Central memory CD8-positive, alpha-beta T cell (primary cell): ENCODE results near the gene NANS.
"Not testable (repeated sequence)": the region's sequence is repeated elsewhere in the genome, so short reads cannot be mapped to it uniquely, and the experiment has no call there.

Experiments
- ATAC-seq: fragments of 150-1000 bp; cut with Tn5 transposase; replicated peaks from 2 replicates; pipeline ENCODE4 v1.10.0; 2022; ENCODE audit warnings: mild to moderate bottlenecking, moderate FRiP score, moderate number of reproducible peaks; ENCODE audit not compliant: poor library complexity, severe bottlenecking; ENCODE audit errors: extremely low read depth
- DNase-seq, 2 donors: peaks; one replicate each; pipeline ENCODE4 v3.0.0; 2021; ENCODE audit warnings: low spot score in 2 of 2
- H3K27ac Mint-ChIP-seq: one replicate; pipeline ENCODE4 v1.8.0; 2022; ENCODE audit warnings: low read depth, mild to moderate bottlenecking, moderate library complexity, mixed read lengths
- H3K27me3 Mint-ChIP-seq: one replicate; pipeline ENCODE4 v1.8.0; 2022; ENCODE audit warnings: mixed read lengths
- H3K36me3 Mint-ChIP-seq: one replicate; pipeline ENCODE4 v1.8.0; 2022; ENCODE audit warnings: mild to moderate bottlenecking, moderate library complexity, mixed read lengths; ENCODE audit not compliant: insufficient read depth
- H3K4me1 Mint-ChIP-seq: one replicate; pipeline ENCODE4 v1.8.0; 2022; ENCODE audit warnings: mixed read lengths
- H3K4me3 Mint-ChIP-seq: one replicate; pipeline ENCODE4 v1.8.0; 2022; ENCODE audit warnings: mild to moderate bottlenecking, moderate library complexity, mixed read lengths
- H3K9me3 Mint-ChIP-seq: one replicate; pipeline ENCODE4 v1.8.0; 2022; ENCODE audit warnings: mixed read lengths

NANS gene

GRCh38 chr9:98056269-98057137 lies at the start of gene NANS:
Gene NANS, plus strand, starts transcription at chr9:98056732. Its CDS starts 77 bp downstream, at chr9:98056809.
- H3K9me3 Mint-ChIP-seq, result no peaks in the 10 kb centered on the region
- H3K4me3 Mint-ChIP-seq, result peak within 1 kb of the TSS; percentile 92
- peak; percentile 94 for ATAC-seq
- peak within 1 kb of the TSS; percentile 95 for H3K27ac Mint-ChIP-seq
- no peaks in the 10 kb centered on the region for H3K27me3 Mint-ChIP-seq
- H3K4me1 Mint-ChIP-seq, result peaks cover 8% of the 10 kb centered on the region
- DNase-seq, result peak; percentile 77 to 81
- H3K36me3 Mint-ChIP-seq, result peaks cover 8% of the 10 kb centered on the region

GRCh38 chr9:98007251-98007928 lies 49.1 kb upstream of the NANS start:
- H3K27me3 Mint-ChIP-seq, result no peaks in the 10 kb centered on the region
- no peak overlapping the region for H3K4me3 Mint-ChIP-seq
- peaks cover 22% of the 10 kb centered on the region for H3K4me1 Mint-ChIP-seq
- peaks cover 75% of the 10 kb centered on the region for H3K36me3 Mint-ChIP-seq
- no peaks in the 10 kb centered on the region for H3K9me3 Mint-ChIP-seq
- ATAC-seq (no peak), DNase-seq (no peak)
- H3K27ac Mint-ChIP-seq, result no peak overlapping the region

GRCh38 chr9:98008764-98009163 lies 47.8 kb upstream of the NANS start:
- DNase-seq (no peak), ATAC-seq (no peak)
- Mint-ChIP-seq H3K4me3 (no peak overlapping the region), H3K4me1 (peaks cover 22% of the 10 kb centered on the region), H3K27me3 (no peaks in the 10 kb centered on the region), H3K27ac (no peak overlapping the region), H3K36me3 (peaks cover 86% of the 10 kb centered on the region), H3K9me3 (no peaks in the 10 kb centered on the region)

GRCh38 chr9:98009437-98009836 lies 47.1 kb upstream of the NANS start:
- Mint-ChIP-seq H3K4me3 (no peak overlapping the region), H3K9me3 (no peaks in the 10 kb centered on the region), H3K27me3 (no peaks in the 10 kb centered on the region), H3K27ac (peak overlapping the region; percentile 74), H3K4me1 (peaks cover 22% of the 10 kb centered on the region), H3K36me3 (peaks cover 86% of the 10 kb centered on the region)
- ATAC-seq (no peak), DNase-seq (no peak)

- Mint-ChIP-seq H3K36me3 (peaks cover 86% of the 10 kb centered on the region), H3K4me1 (peaks cover 18% of the 10 kb centered on the region), H3K4me3 (no peak overlapping the region), H3K27ac (peak overlapping the region; percentile 74), H3K9me3 (no peaks in the 10 kb centered on the region), H3K27me3 (no peaks in the 10 kb centered on the region)
- DNase-seq (no peak), ATAC-seq (no peak)
These were observed 46.6 kb upstream of the NANS start for GRCh38 chr9:98009936-98010335.

GRCh38 chr9:98010445-98010844 lies 46.1 kb upstream of the NANS start:
- no peak for ATAC-seq
- H3K27ac Mint-ChIP-seq, result no peak overlapping the region
- no peak overlapping the region for H3K4me3 Mint-ChIP-seq
- no peaks in the 10 kb centered on the region for H3K9me3 Mint-ChIP-seq
- H3K4me1 Mint-ChIP-seq, result peaks cover 16% of the 10 kb centered on the region
- no peak for DNase-seq
- H3K36me3 Mint-ChIP-seq, result peaks cover 86% of the 10 kb centered on the region
- no peaks in the 10 kb centered on the region for H3K27me3 Mint-ChIP-seq

GRCh38 chr9:98011122-98011521 lies 45.4 kb upstream of the NANS start:
- no peak for DNase-seq
- no peak overlapping the region for H3K27ac Mint-ChIP-seq
- H3K9me3 Mint-ChIP-seq, result no peaks in the 10 kb centered on the region
- no peak for ATAC-seq
- H3K27me3 Mint-ChIP-seq, result no peaks in the 10 kb centered on the region
- H3K4me3 Mint-ChIP-seq, result no peak overlapping the region
- peaks cover 85% of the 10 kb centered on the region for H3K36me3 Mint-ChIP-seq
- peaks cover 12% of the 10 kb centered on the region for H3K4me1 Mint-ChIP-seq

GRCh38 chr9:98016137-98016680 lies 40.3 kb upstream of the NANS start:
- peaks cover 2% of the 10 kb centered on the region for H3K4me1 Mint-ChIP-seq
- no peaks in the 10 kb centered on the region for H3K9me3 Mint-ChIP-seq
- peaks cover 61% of the 10 kb centered on the region for H3K36me3 Mint-ChIP-seq

GRCh38 chr9:98017306-98017705 lies 39.2 kb upstream of the NANS start:
- no peaks in the 10 kb centered on the region for H3K9me3 Mint-ChIP-seq
- no peak overlapping the region for H3K4me3 Mint-ChIP-seq
- no peaks in the 10 kb centered on the region for H3K4me1 Mint-ChIP-seq
- ATAC-seq (no peak), DNase-seq (no peak)
- H3K36me3 Mint-ChIP-seq, result peaks cover 51% of the 10 kb centered on the region
- H3K27ac Mint-ChIP-seq, result peak overlapping the region; percentile 58
- no peaks in the 10 kb centered on the region for H3K27me3 Mint-ChIP-seq

More at GRCh38 chr9:98016137-98016680, 40.3 kb upstream of the NANS start:
- ATAC-seq, result no peak
- Mint-ChIP-seq H3K27me3 (no peaks in the 10 kb centered on the region), H3K4me3 (no peak overlapping the region), H3K27ac (no peak overlapping the region)
- no peak for DNase-seq

- peaks cover 42% of the 10 kb centered on the region for H3K36me3 Mint-ChIP-seq
- H3K27me3 Mint-ChIP-seq, result no peaks in the 10 kb centered on the region
- H3K27ac Mint-ChIP-seq, result no peak overlapping the region
- no peaks in the 10 kb centered on the region for H3K9me3 Mint-ChIP-seq
- H3K4me3 Mint-ChIP-seq, result no peak overlapping the region
- H3K4me1 Mint-ChIP-seq, result no peaks in the 10 kb centered on the region
- ATAC-seq, result no peak
- no peak for DNase-seq
These were observed 38.2 kb upstream of the NANS start for GRCh38 chr9:98018347-98018746.

GRCh38 chr9:98019098-98019497 lies 37.4 kb upstream of the NANS start:
- Mint-ChIP-seq H3K9me3 (no peaks in the 10 kb centered on the region), H3K27me3 (no peaks in the 10 kb centered on the region), H3K4me1 (no peaks in the 10 kb centered on the region), H3K36me3 (peaks cover 35% of the 10 kb centered on the region), H3K4me3 (no peak overlapping the region), H3K27ac (no peak overlapping the region)
- DNase-seq (no peak), ATAC-seq (no peak)

GRCh38 chr9:98019869-98020268 lies 36.7 kb upstream of the NANS start:
- not testable (repeated sequence) for H3K27ac Mint-ChIP-seq, ATAC-seq
- H3K36me3 Mint-ChIP-seq, result peaks cover 29% of the 10 kb centered on the region

More at GRCh38 chr9:98019869-98020268, 36.7 kb upstream of the NANS start:
- not testable (repeated sequence) for H3K4me1 Mint-ChIP-seq, H3K4me3 Mint-ChIP-seq, DNase-seq, H3K27me3 Mint-ChIP-seq, H3K9me3 Mint-ChIP-seq
